SK-N-SH treated with all-trans-retinoic acid at 6 μM for 48 hours (cell line): ENCODE measurements around the gene HMX2.

Experiments
- ATAC-seq: fragments of 200-7000 bp; cut with Tn5 transposase; 3 replicates; pipeline ENCODE4 v1.9.1; 2020; ENCODE audit warnings: mild to moderate bottlenecking, moderate library complexity
- ARNTL ChIP-seq: fragments of 450-650 bp; formaldehyde crosslinking; IDR thresholded peaks from 2 replicates; pipeline ENCODE4 v1.5.0; 2020; ENCODE audit warnings: low read depth, mild to moderate bottlenecking, moderate library complexity, borderline replicate concordance
- BACH2 ChIP-seq: fragments of 250-450 bp; sonication (Bioruptor Pico); IDR thresholded peaks from 2 replicates; pipeline ENCODE4 v1.9.0; 2021; ENCODE audit warnings: mild to moderate bottlenecking, borderline replicate concordance
- CREB5 ChIP-seq: fragments of 250-450 bp; sonication (Bioruptor Pico); IDR thresholded peaks from 2 replicates; pipeline ENCODE4 v1.5.1; 2020; ENCODE audit warnings: low read depth, mild to moderate bottlenecking, moderate library complexity
- CSRNP3 ChIP-seq: fragments of 250-450 bp; sonication (Bioruptor Pico); IDR thresholded peaks from 2 replicates; pipeline ENCODE4 v1.5.1; 2021; ENCODE audit warnings: mild to moderate bottlenecking, moderate library complexity
- ESRRG ChIP-seq: fragments of 250-450 bp; sonication (Bioruptor Pico); IDR thresholded peaks from 2 replicates; pipeline ENCODE4 v1.6.1; 2021; ENCODE audit warnings: mild to moderate bottlenecking
- GLIS3 ChIP-seq: fragments of 250-450 bp; sonication (Bioruptor Pico); IDR thresholded peaks from 2 replicates; pipeline ENCODE4 v1.5.0; 2020; ENCODE audit warnings: mild to moderate bottlenecking, moderate library complexity
- ISL1 ChIP-seq: fragments of 250-450 bp; sonication (Bioruptor Pico); IDR thresholded peaks from 2 replicates; pipeline ENCODE4 v2.1.2; 2022; ENCODE audit warnings: mild to moderate bottlenecking, moderate library complexity
- OSR1 ChIP-seq: fragments of 250-450 bp; sonication (Bioruptor Pico); IDR thresholded peaks from 2 replicates; pipeline ENCODE4 v1.8.0; 2022; ENCODE audit warnings: moderate library complexity, mild to moderate bottlenecking, inconsistent platforms
- POU6F1 ChIP-seq: fragments of 250-450 bp; sonication (Bioruptor Pico); IDR thresholded peaks from 2 replicates; pipeline ENCODE4 v1.8.0; 2021; ENCODE audit warnings: low read depth, mild to moderate bottlenecking, moderate library complexity, borderline replicate concordance
- PPARA ChIP-seq: fragments of 250-450 bp; sonication (Bioruptor Pico); IDR thresholded peaks from 2 replicates; pipeline ENCODE4 v1.5.0; 2020; ENCODE audit warnings: mild to moderate bottlenecking, borderline replicate concordance
- RARB ChIP-seq: fragments of 250-450 bp; sonication (Bioruptor Pico); IDR thresholded peaks from 2 replicates; pipeline ENCODE4 v1.8.0; 2021; ENCODE audit warnings: mild to moderate bottlenecking, moderate library complexity
- SNAI2 ChIP-seq: fragments of 250-450 bp; sonication (Bioruptor Pico); IDR thresholded peaks from 2 replicates; pipeline ENCODE4 v1.5.0; 2020; ENCODE audit warnings: mild to moderate bottlenecking, moderate library complexity
- TCF4 ChIP-seq: fragments of 250-450 bp; sonication (Bioruptor Pico); IDR thresholded peaks from 2 replicates; pipeline ENCODE4 v1.8.0; 2021; ENCODE audit warnings: mild to moderate bottlenecking, moderate library complexity, borderline replicate concordance
- ZC3H10 ChIP-seq: fragments of 250-450 bp; sonication (Bioruptor Pico); IDR thresholded peaks from 2 replicates; pipeline ENCODE4 v1.5.1; 2021; ENCODE audit warnings: mild to moderate bottlenecking, moderate library complexity
- ZFP3 ChIP-seq: fragments of 250-450 bp; sonication (Bioruptor Pico); IDR thresholded peaks from 2 replicates; pipeline ENCODE4 v1.5.0; 2020; ENCODE audit warnings: mild to moderate bottlenecking, moderate library complexity
- ZFP30 ChIP-seq: fragments of 450-650 bp; formaldehyde crosslinking; IDR thresholded peaks from 2 replicates; pipeline ENCODE4 v1.5.0; 2022; ENCODE audit warnings: mild to moderate bottlenecking, moderate library complexity
- ZNF565 ChIP-seq: fragments of 450-650 bp; formaldehyde crosslinking; conservative IDR thresholded peaks from 2 replicates; pipeline ENCODE4 v1.5.0; 2020; ENCODE audit warnings: low read depth, mild to moderate bottlenecking, moderate library complexity
- ZNF70 ChIP-seq: fragments of 450-650 bp; formaldehyde crosslinking; IDR thresholded peaks from 2 replicates; pipeline ENCODE4 v1.5.0; 2020; ENCODE audit warnings: mild to moderate bottlenecking, moderate library complexity
- ZNF8 ChIP-seq: fragments of 450-650 bp; formaldehyde crosslinking; IDR thresholded peaks from 2 replicates; pipeline ENCODE4 v1.5.0; 2020; ENCODE audit warnings: mild to moderate bottlenecking, moderate library complexity
- TF ChIP-seq, protein P1 (sequence below): fragments of 250-450 bp; sonication (Bioruptor Pico); IDR thresholded peaks from 2 replicates; pipeline ENCODE4 v1.5.0; 2020; ENCODE audit warnings: mild to moderate bottlenecking, moderate library complexity

The HMX2 gene

GRCh38 chr10:123141791-123142700, 5.9 kb upstream of the HMX2 start:
- TF ChIP-seq PPARA (CRISPR knock-in tag) (no peak), ZFP30 (CRISPR knock-in tag) (no peak), CREB5 (CRISPR knock-in tag) (no peak), ZNF565 (CRISPR knock-in tag) (no peak), SNAI2 (CRISPR knock-in tag) (no peak), BACH2 (CRISPR knock-in tag) (no peak), ZFP3 (CRISPR knock-in tag) (no peak), TCF4 (CRISPR knock-in tag) (no peak), ZC3H10 (CRISPR knock-in tag) (no peak), RARB (no peak), ZNF8 (CRISPR knock-in tag) (no peak), ARNTL (no peak), ESRRG (CRISPR knock-in tag) (no peak), OSR1 (CRISPR knock-in tag) (no peak), POU6F1 (CRISPR knock-in tag) (no peak), ISL1 (no peak), CSRNP3 (CRISPR knock-in tag) (no peak), ZNF70 (no peak)
- TF ChIP-seq, protein P1, sequence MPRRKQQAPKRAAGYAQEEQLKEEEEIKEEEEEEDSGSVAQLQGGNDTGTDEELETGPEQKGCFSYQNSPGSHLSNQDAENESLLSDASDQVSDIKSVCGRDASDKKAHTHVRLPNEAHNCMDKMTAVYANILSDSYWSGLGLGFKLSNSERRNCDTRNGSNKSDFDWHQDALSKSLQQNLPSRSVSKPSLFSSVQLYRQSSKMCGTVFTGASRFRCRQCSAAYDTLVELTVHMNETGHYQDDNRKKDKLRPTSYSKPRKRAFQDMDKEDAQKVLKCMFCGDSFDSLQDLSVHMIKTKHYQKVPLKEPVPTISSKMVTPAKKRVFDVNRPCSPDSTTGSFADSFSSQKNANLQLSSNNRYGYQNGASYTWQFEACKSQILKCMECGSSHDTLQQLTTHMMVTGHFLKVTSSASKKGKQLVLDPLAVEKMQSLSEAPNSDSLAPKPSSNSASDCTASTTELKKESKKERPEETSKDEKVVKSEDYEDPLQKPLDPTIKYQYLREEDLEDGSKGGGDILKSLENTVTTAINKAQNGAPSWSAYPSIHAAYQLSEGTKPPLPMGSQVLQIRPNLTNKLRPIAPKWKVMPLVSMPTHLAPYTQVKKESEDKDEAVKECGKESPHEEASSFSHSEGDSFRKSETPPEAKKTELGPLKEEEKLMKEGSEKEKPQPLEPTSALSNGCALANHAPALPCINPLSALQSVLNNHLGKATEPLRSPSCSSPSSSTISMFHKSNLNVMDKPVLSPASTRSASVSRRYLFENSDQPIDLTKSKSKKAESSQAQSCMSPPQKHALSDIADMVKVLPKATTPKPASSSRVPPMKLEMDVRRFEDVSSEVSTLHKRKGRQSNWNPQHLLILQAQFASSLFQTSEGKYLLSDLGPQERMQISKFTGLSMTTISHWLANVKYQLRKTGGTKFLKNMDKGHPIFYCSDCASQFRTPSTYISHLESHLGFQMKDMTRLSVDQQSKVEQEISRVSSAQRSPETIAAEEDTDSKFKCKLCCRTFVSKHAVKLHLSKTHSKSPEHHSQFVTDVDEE (CRISPR knock-in tag): no peak
- no peak for ATAC-seq

GRCh38 chr10:123142701-123143161, 5.2 kb upstream of the HMX2 start:
- no peak for TF ChIP-seq ZFP3 (CRISPR knock-in tag)
- no peak for ATAC-seq

GRCh38 chr10:123143162-123143824, 4.6 kb upstream of the HMX2 start:
- ATAC-seq: no peak
- TF ChIP-seq GLIS3 (CRISPR knock-in tag) (no peak), CSRNP3 (CRISPR knock-in tag) (no peak), CREB5 (CRISPR knock-in tag) (no peak), ESRRG (CRISPR knock-in tag) (no peak), RARB (no peak)
